RWPE2 (cell line): Measurements from ENCODE around the gene MED16.
"Not testable (repeated sequence)": the region's sequence is repeated elsewhere in the genome, so short reads cannot be mapped to it uniquely, and the experiment has no call there.

Source experiments
- ATAC-seq: fragments of 200-7000 bp; cut with Tn5 transposase; 3 replicates; pipeline ENCODE4 v1.9.1; 2021; ENCODE audit warnings: low read depth
- DNase-seq: peaks from one replicate; pipeline ENCODE4 v3.0.0-alpha.2; 2020; ENCODE audit warnings: low spot score
- H3K27ac ChIP-seq: fragments of 450-650 bp; 2 replicates; pipeline ENCODE4 v1.5.1; 2017; ENCODE audit warnings: mild to moderate bottlenecking; ENCODE audit not compliant: poor library complexity, severe bottlenecking
- H3K27me3 ChIP-seq: fragments of 250-450 bp; sonication (Bioruptor Pico); 2 replicates; pipeline ENCODE4 v1.5.1; 2021; ENCODE audit warnings: mild to moderate bottlenecking, moderate library complexity; ENCODE audit not compliant: insufficient read depth, poor library complexity, severe bottlenecking
- H3K36me3 ChIP-seq: fragments of 250-450 bp; sonication (Bioruptor Pico); 2 replicates; pipeline ENCODE4 v1.5.1; 2020; ENCODE audit warnings: low read depth, mild to moderate bottlenecking, moderate library complexity
- H3K4me1 ChIP-seq: fragments of 250-450 bp; sonication (Bioruptor Pico); 2 replicates; pipeline ENCODE4 v1.5.1; 2021; ENCODE audit warnings: mild to moderate bottlenecking, moderate library complexity; ENCODE audit not compliant: insufficient read depth, poor library complexity, severe bottlenecking
- H3K4me3 ChIP-seq: fragments of 250-450 bp; sonication (Bioruptor Pico); 2 replicates; pipeline ENCODE4 v1.5.1; 2021; ENCODE audit warnings: mild to moderate bottlenecking, moderate library complexity; ENCODE audit not compliant: severe bottlenecking
- H3K9me3 ChIP-seq: fragments of 250-450 bp; sonication (Bioruptor Pico); 2 replicates; pipeline ENCODE4 v1.5.1; 2021; ENCODE audit warnings: mild to moderate bottlenecking, moderate library complexity; ENCODE audit not compliant: severe bottlenecking
- CTCF ChIP-seq: fragments of 450-650 bp; IDR thresholded peaks from one replicate; pipeline ENCODE4 v1.5.1; 2017; ENCODE audit warnings: mild to moderate bottlenecking, moderate library complexity; ENCODE audit not compliant: poor library complexity, severe bottlenecking

MED16 gene

GRCh38 chr19:821231-821824 lies 71.7 kb downstream of the MED16 start:
- no peak for TF ChIP-seq CTCF
- ATAC-seq: no peak
- H3K4me3 ChIP-seq: no peak overlapping the region

GRCh38 chr19:820212-820611 lies 72.8 kb downstream of the MED16 start:
- H3K36me3 ChIP-seq, H3K9me3 ChIP-seq, H3K27ac ChIP-seq, H3K27me3 ChIP-seq, ATAC-seq, H3K4me3 ChIP-seq, H3K4me1 ChIP-seq, DNase-seq: not testable (repeated sequence)

More at GRCh38 chr19:821231-821824, 71.7 kb downstream of the MED16 start:
- no peaks in the 10 kb centered on the region for H3K4me1 ChIP-seq
- H3K36me3 ChIP-seq: no peaks in the 10 kb centered on the region
- no peaks in the 10 kb centered on the region for H3K9me3 ChIP-seq
- no peak for DNase-seq
- H3K27me3 ChIP-seq: peaks cover 9% of the 10 kb centered on the region
- no peak overlapping the region for H3K27ac ChIP-seq
